OCI-LY7 (cell line): ENCODE measurements around the gene ID2. TPM values are rescaled to one million over a fixed set of nuclear protein-coding genes. Genes with fewer than 3 reads are reported as not detected.
A peak's percentile ranks its signal among the peaks of the same experiment; 100 is the strongest.

Source experiments
- BruUV-seq: library from RNA; stranded (reverse); fragments of 400-500 nt; replicated peaks from 2 replicates; lab custom pipeline; 2021; lab: Mats Ljungman, UMichigan
- CTCF ChIA-PET: fragments of 300-600 bp; sonication (Branson Sonifier 250); formaldehyde crosslinking; loops from one replicate; lab custom pipeline; 2022; ENCODE audit warnings: antibody characterized with exemption; ENCODE audit not compliant: unreplicated experiment; lab: Charles Lee
- POLR2A ChIA-PET: fragments of 300-600 bp; sonication (Branson Sonifier 250); formaldehyde crosslinking; loops from one replicate; lab custom pipeline; 2022; ENCODE audit warnings: antibody characterized with exemption; lab: Charles Lee
- DNase-seq: peaks from one replicate; pipeline ENCODE4 v3.0.0-alpha.2; 2015; ENCODE audit warnings: low spot score
- H2AFZ ChIP-seq: fragments of 200-600 bp; sonication (generic), shearing (Covaris generic); 2 replicates; pipeline ENCODE4 v1.6.1; 2014; ENCODE audit warnings: mild to moderate bottlenecking, antibody characterized with exemption, low read length, moderate library complexity
- H3K27ac ChIP-seq: fragments of 200-600 bp; sonication (generic); 2 replicates; pipeline ENCODE4 v1.5.1; 2014; ENCODE audit warnings: mixed run types, low read depth, mild to moderate bottlenecking, moderate library complexity, low read length, inconsistent platforms; ENCODE audit not compliant: poor library complexity, severe bottlenecking
- H3K36me3 ChIP-seq: fragments of 200-600 bp; sonication (generic); 2 replicates; pipeline ENCODE4 v1.6.1; 2014; ENCODE audit warnings: mild to moderate bottlenecking, antibody characterized with exemption, low read length, moderate library complexity, mixed read lengths; ENCODE audit not compliant: insufficient read depth
- H3K4me1 ChIP-seq: fragments of 200-600 bp; sonication (generic); 2 replicates; pipeline ENCODE4 v1.5.1; 2014; ENCODE audit warnings: mild to moderate bottlenecking, low read length; ENCODE audit not compliant: insufficient read depth, poor library complexity, severe bottlenecking
- H3K4me2 ChIP-seq: fragments of 200-600 bp; sonication (generic); 2 replicates; pipeline ENCODE4 v1.6.1; 2014; ENCODE audit warnings: mild to moderate bottlenecking, low read length
- H3K4me3 ChIP-seq: fragments of 200-600 bp; sonication (generic); 2 replicates; pipeline ENCODE4 v1.5.1; 2014; ENCODE audit warnings: mild to moderate bottlenecking, low read depth, low read length; ENCODE audit not compliant: poor library complexity, severe bottlenecking
- H3K79me2 ChIP-seq: fragments of 200-600 bp; sonication (generic); 2 replicates; pipeline ENCODE4 v1.6.1; 2016; ENCODE audit warnings: low read depth, mild to moderate bottlenecking, low read length, moderate library complexity, mixed read lengths; ENCODE audit not compliant: insufficient read depth
- H3K9me2 ChIP-seq: fragments of 200-600 bp; sonication (generic); 2 replicates; pipeline ENCODE4 v1.6.1; 2016; ENCODE audit warnings: mild to moderate bottlenecking, low read length, mixed read lengths; ENCODE audit not compliant: insufficient read depth
- H3K9me3 ChIP-seq: fragments of 200-600 bp; sonication (generic); 2 replicates; pipeline ENCODE4 v1.6.1; 2014; ENCODE audit warnings: mild to moderate bottlenecking, mixed run types, low read length, mixed read lengths
- H4K20me1 ChIP-seq: fragments of 200-600 bp; sonication (generic); 2 replicates; pipeline ENCODE4 v1.6.1; 2014; ENCODE audit warnings: mild to moderate bottlenecking, antibody characterized with exemption, low read length, moderate library complexity, mixed read lengths; ENCODE audit not compliant: insufficient read depth
- CTCF ChIP-seq: fragments of 200-600 bp; sonication (generic); conservative IDR thresholded peaks from 2 replicates; pipeline ENCODE4 v1.5.1; 2014; ENCODE audit warnings: mild to moderate bottlenecking, antibody characterized with exemption, low read length, moderate library complexity, mixed read lengths
- EZH2phosphoT487 ChIP-seq: fragments of 200-600 bp; sonication (generic); IDR thresholded peaks from 2 replicates; pipeline ENCODE4 v1.6.1; 2018; ENCODE audit warnings: low read depth, borderline replicate concordance, mild to moderate bottlenecking, mixed run types, antibody characterized with exemption, low read length, moderate library complexity, mixed read lengths
- intact Hi-C: fragments of 100-400 bp; cut with micrococcal nuclease; formaldehyde crosslinking; loops from one replicate; pipeline ENCODE4 v1.10.0; 2022; ENCODE audit not compliant: unreplicated experiment
- total RNA-seq, 2 experiments: library from RNA; depleted of rRNA in 1 of 2; stranded (reverse); fragments of >200 nt in 1 of 2; shearing (Covaris generic) in 1 of 2; gene quantifications; 2 replicates each; pipeline ENCODE4 v1.2.3, GENCODE V29; 2014 to 2022

The ID2 gene
- total RNA-seq, 2 experiments from 2014 or later, result 79.3 to 498 TPM

DNA sequence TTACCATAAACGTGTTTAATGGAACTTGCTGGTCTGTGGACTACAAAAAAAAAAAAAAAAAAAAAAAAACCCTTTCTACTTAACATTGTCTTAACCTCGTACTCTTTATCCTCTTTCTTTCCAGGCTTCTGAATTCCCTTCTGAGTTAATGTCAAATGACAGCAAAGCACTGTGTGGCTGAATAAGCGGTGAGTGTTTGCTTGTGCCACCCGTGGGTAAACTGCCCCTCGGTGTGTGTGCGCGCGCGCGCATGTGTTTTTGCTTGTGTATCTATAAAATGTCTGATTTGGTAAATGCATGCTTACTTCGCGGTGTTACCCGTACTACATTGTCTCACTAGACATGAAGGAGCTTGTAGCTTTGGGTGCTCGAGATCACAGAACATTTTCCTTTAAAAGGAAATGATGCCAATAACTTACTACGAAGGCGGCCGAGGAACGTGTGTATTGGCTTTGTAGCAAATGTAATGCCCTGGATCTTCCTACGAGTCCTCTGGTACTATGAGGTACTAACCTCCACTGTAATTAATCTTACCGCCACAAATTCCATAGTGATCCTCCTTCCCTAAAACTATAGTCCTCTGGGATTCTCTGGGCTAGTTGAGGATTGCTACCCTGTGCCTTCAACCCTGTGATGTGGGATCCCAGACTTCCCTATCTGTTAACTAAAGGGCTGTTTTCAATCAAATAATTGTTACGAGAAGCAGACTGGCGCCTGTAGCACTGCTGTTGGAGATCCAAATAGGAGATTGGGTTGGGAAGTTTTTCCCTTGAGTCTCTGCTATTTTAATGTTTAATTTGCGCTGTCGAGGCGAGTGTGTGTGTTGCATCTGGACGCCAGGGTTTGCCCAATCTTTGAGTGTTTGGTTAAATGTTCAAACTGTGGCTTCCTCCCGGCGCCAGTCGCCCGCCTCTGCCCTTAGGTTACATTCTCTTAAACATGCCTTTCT, 1.1 kb downstream of the ID2 start:
- Histone ChIP-seq H3K9me3 (0 out of 2 replicates have a peak, but pooled peaks cover under 1% of the 10 kb centered on the region), H4K20me1 (peaks cover 17% of the 10 kb centered on the region), H3K79me2 (peaks cover 40% of the 10 kb centered on the region), H3K36me3 (peaks cover 29% of the 10 kb centered on the region), H3K4me3 (peak overlapping the region; percentile 97), H3K27ac (peak overlapping the region; percentile 91), H3K9me2 (no peaks in the 10 kb centered on the region), H3K4me2 (peak overlapping the region; percentile 93), H2AFZ (no peak overlapping the region), H3K4me1 (peaks cover 33% of the 10 kb centered on the region)
- peak; percentile 78 for DNase-seq
- CTCF ChIA-PET, result interaction anchor here (1.5 to 2.4 kb wide), 2 partner anchors 108 to 207 kb away, joined by 3 to 12 read pairs; no protein-coding TSS in a partner anchor
- BruUV-seq, result TSS peak; percentile 82
- TF ChIP-seq EZH2phosphoT487, result no peak
- TF ChIP-seq CTCF, result 0 out of 2 replicates have a peak, but pooled peaks have one; percentile 9
- POLR2A ChIA-PET, result interaction anchor here (0.5 to 5.2 kb wide), 38 partner anchors 9 to 1962 kb away, joined by 3 to 112 read pairs (median 8); no protein-coding TSS in a partner anchor
- intact Hi-C loops, result loop anchor here (1.0 to 10.0 kb wide), 5 partner anchors 100 to 1048 kb away; no protein-coding TSS in a partner anchor

- peaks cover 22% of the 10 kb centered on the region for H3K4me1 ChIP-seq
- peak overlapping the region; percentile 91 for H3K27ac ChIP-seq
- peaks cover 29% of the 10 kb centered on the region for H3K36me3 ChIP-seq
- peak; percentile 78 for DNase-seq
- H3K9me2 ChIP-seq, result no peaks in the 10 kb centered on the region
- peaks cover 40% of the 10 kb centered on the region for H3K79me2 ChIP-seq
- 0 out of 2 replicates have a peak, but pooled peaks cover 6% of the 10 kb centered on the region for H3K9me3 ChIP-seq
- peaks cover 17% of the 10 kb centered on the region for H4K20me1 ChIP-seq
- peak overlapping the region; percentile 93 for H3K4me2 ChIP-seq
- BruUV-seq, result no TSS peak
- peak overlapping the region; percentile 97 for H3K4me3 ChIP-seq
- POLR2A ChIA-PET, result interaction anchor here (0.6 to 1.8 kb wide), 13 partner anchors 32 to 1116 kb away, joined by 3 to 17 read pairs (median 3); no protein-coding TSS in a partner anchor
- no peak overlapping the region for H2AFZ ChIP-seq
- CTCF ChIA-PET, result interaction anchor here (0.6 kb wide), 2 partner anchors 47 to 450 kb away, joined by 8 read pairs; no protein-coding TSS in a partner anchor
- intact Hi-C loops, result loop anchor here (2.0 to 10.0 kb wide), 2 partner anchors 382 to 1050 kb away; no protein-coding TSS in a partner anchor
- TF ChIP-seq EZH2phosphoT487 (no peak), CTCF (no peak)
Observed at GRCh38 chr2:8684540-8684877, 2.7 kb downstream of the ID2 start.
